Cortex of kidney (tissue), 1 donor: ENCODE measurements around the gene CELSR2.
"Not testable (repeated sequence)": the region's sequence is repeated elsewhere in the genome, so short reads cannot be mapped to it uniquely, and the experiment has no call there.

ENCODE experiments used
- DNase-seq: peaks from one replicate; lab custom pipeline; 2025; lab: John Stamatoyannopoulos, UW

CELSR2 gene

GRCh38 chr1:109280862-109281261 lies 31.5 kb downstream of the CELSR2 start:
- DNase-seq, result no peak

GRCh38 chr1:109281680-109282496 lies 32.5 kb downstream of the CELSR2 start:
- DNase-seq, result no peak

DNA sequence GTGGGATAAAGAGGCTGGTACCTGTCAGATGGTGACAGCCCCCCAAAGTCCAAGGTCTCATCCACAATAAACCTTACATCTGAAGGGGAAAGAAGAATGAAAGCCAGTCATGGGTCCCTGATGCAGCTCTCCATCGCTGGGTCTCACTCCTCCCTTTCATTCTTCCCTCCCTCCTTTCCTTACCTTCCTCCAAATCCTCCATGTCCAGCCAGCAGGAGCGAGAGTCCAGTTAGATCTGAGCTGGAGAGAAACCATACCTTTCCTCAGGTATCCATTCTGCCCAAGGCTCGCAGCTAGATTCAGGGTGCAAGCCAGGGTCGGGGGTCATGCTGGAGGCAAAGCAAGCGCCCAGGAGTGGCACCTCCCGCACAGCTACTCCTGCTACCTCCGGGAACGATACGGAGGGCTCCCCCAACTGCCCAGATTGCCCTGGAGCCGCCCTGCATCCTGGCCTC lies 33.2 kb downstream of the CELSR2 start:
- no peak for DNase-seq

- DNase-seq, result peak; percentile 61
Measured at GRCh38 chr1:109282952-109283747, 33.8 kb downstream of the CELSR2 start, which contains the start of gene PSRC1. TSS of gene PSRC1 (minus strand) at chr1:109283145.

GRCh38 chr1:109283748-109284600 lies 34.6 kb downstream of the CELSR2 start:
- DNase-seq, result no peak

GRCh38 chr1:109286762-109287161 lies 37.4 kb downstream of the CELSR2 start:
- not testable (repeated sequence) for DNase-seq

DNA sequence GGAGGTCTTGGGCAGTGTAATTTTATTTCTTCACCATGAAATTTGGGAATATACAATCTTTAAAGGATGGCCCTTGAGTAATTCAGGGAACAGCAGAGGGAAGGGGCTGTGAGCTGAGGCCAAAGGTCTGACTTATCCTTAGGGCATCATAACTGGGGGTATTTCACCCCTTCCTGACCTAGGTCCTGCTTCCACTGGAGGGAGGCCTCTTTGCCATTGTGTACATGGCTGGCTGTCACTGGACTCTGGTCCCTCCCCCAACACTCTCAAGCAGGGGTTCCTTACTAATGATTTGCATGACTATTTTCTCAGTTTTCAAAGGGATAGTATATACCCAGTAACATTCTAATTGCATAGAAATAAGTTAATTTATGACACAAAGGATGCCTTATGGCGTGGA lies 40.8 kb downstream of the CELSR2 start:
- no peak for DNase-seq

GRCh38 chr1:109290998-109291397 lies 41.7 kb downstream of the CELSR2 start:
- DNase-seq, result no peak

DNA sequence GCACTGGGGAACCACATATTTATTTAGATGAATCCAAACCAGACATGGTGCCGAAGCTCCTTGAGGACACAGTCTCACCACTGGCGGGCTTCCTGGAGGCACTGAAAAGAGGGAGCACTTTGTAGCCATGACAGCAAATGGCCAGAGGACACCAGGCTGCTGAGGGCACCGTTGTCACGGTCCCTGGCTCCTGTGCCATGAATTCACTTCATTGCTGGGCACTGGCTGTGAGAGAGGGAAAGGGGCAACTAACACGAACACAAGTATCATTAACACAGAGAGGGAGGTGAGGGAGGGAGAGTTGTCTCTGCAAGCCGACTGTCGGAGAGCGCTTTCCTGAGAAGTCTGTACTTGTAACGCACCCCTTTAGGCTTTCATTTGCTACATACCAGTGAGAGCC lies 43.0 kb downstream of the CELSR2 start:
- no peak for DNase-seq

DNA sequence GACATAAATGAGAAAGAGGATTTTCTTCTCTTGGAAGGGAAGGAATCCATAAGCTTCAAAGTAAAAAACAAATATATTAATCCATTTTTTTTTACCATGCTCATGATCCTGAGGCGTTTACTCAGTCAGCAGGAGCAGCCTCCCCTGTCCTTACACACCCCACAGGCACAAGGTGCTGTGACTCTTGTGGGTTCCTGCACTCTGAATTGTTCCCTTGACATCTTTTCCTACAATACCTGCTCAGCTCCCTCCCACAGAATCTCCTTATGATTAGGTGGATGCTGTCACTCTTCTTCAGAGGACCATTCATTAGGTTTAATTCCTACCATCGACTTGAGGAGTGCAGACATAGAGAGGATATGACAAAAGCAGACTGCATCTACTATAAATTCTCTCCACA lies 43.7 kb downstream of the CELSR2 start:
- DNase-seq, result no peak

DNA sequence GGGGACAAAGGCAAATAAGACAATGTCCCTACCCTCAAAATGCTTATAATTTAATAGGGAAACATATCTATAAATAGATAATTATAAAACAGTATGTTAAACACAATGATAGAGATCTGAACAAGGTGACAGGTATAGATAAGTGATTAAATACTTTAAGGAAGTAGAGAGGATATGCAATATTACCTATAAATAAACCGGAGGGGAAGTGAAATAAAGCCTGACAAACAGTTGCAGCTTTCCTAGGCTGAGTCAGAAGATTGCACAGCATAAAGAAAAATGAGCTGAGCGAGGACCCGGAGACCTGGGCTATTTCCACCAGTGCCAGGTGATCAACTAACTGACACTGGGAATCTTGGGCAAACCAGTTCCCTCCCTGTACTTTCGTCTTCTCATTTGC lies 45.1 kb downstream of the CELSR2 start:
- DNase-seq, result no peak

- DNase-seq, result no peak
Measured at GRCh38 chr1:109295712-109296415, 46.5 kb downstream of the CELSR2 start.

DNA sequence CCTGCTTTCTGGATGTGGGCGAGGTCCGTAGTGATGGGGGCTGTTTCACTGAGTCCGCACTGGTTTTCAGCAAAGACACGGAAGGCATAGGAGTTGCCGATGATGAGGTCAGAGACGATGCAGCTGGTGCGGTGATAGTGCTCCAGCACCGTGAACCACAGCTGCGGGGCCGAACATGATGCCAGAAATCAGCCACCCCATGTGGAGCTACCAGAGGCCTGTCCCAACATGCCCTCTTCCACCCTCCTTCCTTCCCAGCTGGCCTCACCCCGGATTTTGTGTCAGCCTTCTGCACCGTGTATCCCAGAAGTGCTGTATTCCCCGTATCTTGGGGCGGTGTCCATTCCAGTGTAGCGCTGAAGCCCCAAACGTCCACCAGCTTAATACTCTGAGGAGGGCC lies 47.4 kb downstream of the CELSR2 start:
- no peak for DNase-seq

- no peak for DNase-seq
Measured at GRCh38 chr1:109298666-109299557, 49.6 kb downstream of the CELSR2 start.

GRCh38 chr1:109299558-109300343 lies 50.4 kb downstream of the CELSR2 start:
- no peak for DNase-seq

DNA sequence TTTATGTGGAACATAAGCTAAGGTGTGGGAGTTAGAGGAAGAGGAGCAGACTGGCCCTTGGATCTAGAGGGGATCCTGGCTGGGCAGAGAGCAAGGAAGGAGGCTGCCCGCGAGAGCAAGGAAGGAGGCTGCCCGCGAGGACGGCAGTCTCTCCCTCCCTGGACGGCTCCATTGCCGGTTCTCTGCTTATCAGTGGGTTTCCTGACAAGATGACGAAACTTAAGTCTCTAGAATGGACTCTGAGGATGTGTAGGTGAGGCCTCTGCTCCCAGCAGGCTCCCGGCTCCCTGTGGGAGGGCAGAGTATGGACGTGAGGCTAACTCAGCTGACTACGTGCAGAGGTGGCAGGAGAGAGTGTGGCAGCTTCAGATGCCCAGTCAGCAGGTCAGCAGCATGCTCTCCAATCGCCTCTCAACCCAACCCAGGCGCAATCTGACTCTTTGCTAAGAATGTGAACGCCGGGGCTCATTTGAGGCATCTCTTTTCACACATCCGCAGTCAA lies 51.4 kb downstream of the CELSR2 start:
- DNase-seq, result no peak

DNA sequence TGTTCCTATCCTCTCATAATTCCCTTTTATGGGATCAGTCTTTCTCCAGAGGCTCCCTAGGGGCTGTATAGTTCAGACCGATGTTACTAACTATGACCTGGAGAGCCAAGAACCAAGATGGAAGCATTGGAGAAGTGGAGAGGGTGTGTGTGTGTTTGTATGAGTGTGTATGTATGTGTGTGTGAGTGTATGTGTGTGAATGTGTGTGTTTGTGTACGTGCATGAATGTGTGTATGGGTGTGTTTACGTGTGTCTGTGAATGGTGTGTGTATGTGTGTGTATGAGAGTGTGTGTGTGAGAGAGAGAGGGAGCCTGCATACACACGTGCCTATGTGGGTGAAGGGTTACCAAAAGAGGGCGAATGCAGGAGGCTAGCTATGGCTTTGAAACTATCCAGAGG lies 52.5 kb downstream of the CELSR2 start:
- no peak for DNase-seq

DNA sequence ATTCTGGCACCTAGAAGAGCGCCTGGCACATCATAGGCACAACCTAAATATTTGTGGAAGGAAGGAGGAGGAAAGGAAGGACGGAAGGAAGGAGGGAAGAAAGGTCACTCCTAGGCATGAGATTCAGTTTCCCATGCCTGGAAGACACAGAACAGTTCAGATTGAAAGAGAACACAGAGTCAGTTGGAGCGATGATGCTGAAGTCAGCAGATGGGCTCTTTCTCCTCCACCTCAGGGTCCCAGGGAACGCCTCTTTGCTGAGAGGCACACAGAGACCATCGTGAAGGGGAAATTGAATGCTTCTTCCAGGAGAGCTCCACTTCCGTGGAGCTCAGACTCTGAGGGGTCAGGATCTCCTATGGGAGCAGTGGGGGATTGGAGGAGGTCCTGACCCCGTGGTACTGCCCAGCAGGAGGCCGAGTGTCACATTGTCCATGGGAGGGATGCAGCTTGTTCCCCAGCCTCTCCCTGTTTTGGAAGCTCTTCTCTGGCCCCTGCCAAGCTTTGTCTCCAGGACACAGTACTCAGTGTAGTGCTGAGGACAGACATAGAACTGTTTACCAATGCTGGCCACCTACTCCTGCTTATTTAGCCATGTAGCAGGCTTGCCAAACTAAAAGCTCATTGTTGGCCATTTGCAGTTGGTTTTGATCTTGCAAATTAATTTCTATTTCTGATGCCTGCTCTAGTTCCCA lies 55.0 kb downstream of the CELSR2 start:
- no peak for DNase-seq

GRCh38 chr1:109305991-109306390 lies 56.7 kb downstream of the CELSR2 start:
- not testable (repeated sequence) for DNase-seq
